Endothelial cell of umbilical vein (primary cell): ENCODE data around the gene HGFAC. TPM values are rescaled to one million over a fixed set of nuclear protein-coding genes. Genes with fewer than 3 reads are reported as not detected.

Source experiments
- BruUV-seq: library from RNA; stranded (reverse); fragments of 400-500 nt; replicated peaks from 2 replicates; lab custom pipeline; 2021; lab: Mats Ljungman, UMichigan
- CTCF ChIA-PET: fragments of 300-600, 350-600 bp; sonication (Branson Sonifier 250); formaldehyde crosslinking; loops from one replicate; lab custom pipeline; 2021; ENCODE audit warnings: antibody characterized with exemption, inconsistent platforms; lab: Charles Lee
- POLR2A ChIA-PET: fragments of 300-600, 350-600 bp; sonication (Branson Sonifier 250); formaldehyde crosslinking; loops from one replicate; lab custom pipeline; 2021; ENCODE audit warnings: antibody characterized with exemption, inconsistent platforms; lab: Charles Lee
- DNase-seq: peaks from one replicate; pipeline ENCODE4 v3.0.0-alpha.2; 2011; ENCODE audit warnings: low read depth, low spot score
- FAIRE-seq: peaks from 2 replicates; lab custom pipeline; 2011; peaks lifted over from hg19 to GRCh38; lab: Jason Lieb, UNC
- H2AFZ ChIP-seq: 2 replicates; pipeline ENCODE4 v1.6.0; 2012; ENCODE audit warnings: low read depth, low read length, control low read depth, inconsistent platforms
- H3K27ac ChIP-seq: 2 replicates; pipeline ENCODE4 v1.5.1; 2011; ENCODE audit warnings: low read depth, mild to moderate bottlenecking, control low read depth, low read length, moderate library complexity; ENCODE audit not compliant: insufficient read depth
- H3K27me3 ChIP-seq, 2 experiments: 2 replicates each; pipeline versions ENCODE4 v1.6.0 to v1.6.1; 2011; ENCODE audit warnings: low read length in 2 of 2, mixed read lengths in 1 of 2; ENCODE audit not compliant: control insufficient read depth in 2 of 2, insufficient read depth in 2 of 2
- H3K36me3 ChIP-seq, 2 experiments: 2 replicates in 1 of 2; 3 replicates in 1 of 2; pipeline ENCODE4 v1.5.1; 2011; ENCODE audit warnings: low read length in 2 of 2, mild to moderate bottlenecking in 1 of 2, moderate library complexity in 1 of 2; ENCODE audit not compliant: control insufficient read depth in 2 of 2, insufficient read depth in 2 of 2; ENCODE audit errors: extremely low read depth in 1 of 2
- H3K4me1 ChIP-seq: 3 replicates; pipeline ENCODE4 v1.5.1; 2011; ENCODE audit warnings: mild to moderate bottlenecking, low read length; ENCODE audit not compliant: control insufficient read depth, insufficient read depth; ENCODE audit errors: extremely low read depth
- H3K4me2 ChIP-seq: 2 replicates; pipeline ENCODE4 v1.6.1; 2011; ENCODE audit warnings: low read length, control low read depth, mixed read lengths; ENCODE audit not compliant: insufficient read depth
- H3K4me3 ChIP-seq, 3 experiments: fragments of 200-600 bp in 1 of 3; sonication (generic), shearing (Covaris generic) in 1 of 3; replicated peaks in 1 of 3; 2 replicates each; pipeline ENCODE4 v1.5.1; 2011 to 2016; ENCODE audit warnings: control low read depth in 3 of 3, low read length in 3 of 3, mild to moderate bottlenecking in 2 of 3, inconsistent platforms in 1 of 3, low read depth in 1 of 3, moderate library complexity in 1 of 3; ENCODE audit not compliant: insufficient read depth in 1 of 3
- H3K79me2 ChIP-seq: 2 replicates; pipeline ENCODE4 v1.6.0; 2012; ENCODE audit warnings: low read length, inconsistent platforms; ENCODE audit not compliant: control insufficient read depth, insufficient read depth
- H3K9ac ChIP-seq: replicated peaks from 2 replicates; pipeline ENCODE3; 2011; ENCODE audit warnings: low read length, control low read depth; ENCODE audit not compliant: insufficient read depth; ENCODE audit errors: extremely low read depth
- H3K9me1 ChIP-seq: replicated peaks from 3 replicates; pipeline ENCODE4 v1.6.0; 2011; ENCODE audit warnings: mild to moderate bottlenecking, low read length; ENCODE audit not compliant: control insufficient read depth, insufficient read depth; ENCODE audit errors: extremely low read depth
- H3K9me3 ChIP-seq: replicated peaks from 2 replicates; pipeline ENCODE4 v1.5.1; 2012; ENCODE audit warnings: low read length, inconsistent platforms; ENCODE audit not compliant: control insufficient read depth, insufficient read depth
- H4K20me1 ChIP-seq: replicated peaks from 2 replicates; pipeline ENCODE3; 2011; ENCODE audit warnings: mild to moderate bottlenecking, low read length; ENCODE audit not compliant: control insufficient read depth, insufficient read depth; ENCODE audit errors: extremely low read depth
- CTCF ChIP-seq, 2 donors: IDR thresholded peaks; 1 replicate in 1 of 2; 2 replicates in 1 of 2; pipeline ENCODE4 v1.5.1; 2011; ENCODE audit warnings: low read length in 2 of 2, mild to moderate bottlenecking in 2 of 2, moderate library complexity in 2 of 2, control low read depth in 1 of 2, inconsistent platforms in 1 of 2, low read depth in 1 of 2; ENCODE audit not compliant: insufficient read depth in 1 of 2; ENCODE audit errors: extremely low read depth in 1 of 2
- EZH2 ChIP-seq: IDR thresholded peaks from 2 replicates; pipeline ENCODE4 v1.6.1; 2012; ENCODE audit warnings: borderline replicate concordance, low read depth, mild to moderate bottlenecking, moderate library complexity, low read length, inconsistent platforms; ENCODE audit not compliant: severe bottlenecking
- FOS ChIP-seq: IDR thresholded peaks from 2 replicates; pipeline ENCODE4 v1.6.1; 2011; ENCODE audit warnings: mild to moderate bottlenecking, low read length, moderate library complexity, borderline replicate concordance; ENCODE audit not compliant: insufficient read depth
- GATA2 ChIP-seq: IDR thresholded peaks from 2 replicates; pipeline ENCODE4 v1.7.0; 2011; ENCODE audit warnings: low read depth, mild to moderate bottlenecking, moderate library complexity, mixed read lengths, low read length; ENCODE audit not compliant: insufficient read length, insufficient read depth
- JUN ChIP-seq: IDR thresholded peaks from 2 replicates; pipeline ENCODE4 v1.6.1; 2011; ENCODE audit warnings: borderline replicate concordance, low read depth; ENCODE audit not compliant: insufficient read length, insufficient read depth
- MYC ChIP-seq: IDR thresholded peaks from one replicate; pipeline ENCODE4 v1.6.1; 2011; ENCODE audit warnings: mild to moderate bottlenecking, low read depth, low read length
- POLR2A ChIP-seq: IDR thresholded peaks from 2 replicates; pipeline ENCODE4 v1.6.1; 2012; ENCODE audit warnings: low read depth, mild to moderate bottlenecking, control low read depth, low read length
- POLR2AphosphoS5 ChIP-seq: IDR thresholded peaks from 2 replicates; pipeline ENCODE4 v1.6.1; 2012; ENCODE audit warnings: low read depth, mild to moderate bottlenecking, control low read depth, low read length, moderate library complexity; ENCODE audit not compliant: insufficient read depth
- dilution Hi-C: fragments of 300-500 bp; cut with MboI; formaldehyde crosslinking; loops from one replicate; pipeline ENCODE4 v1.15.0; 2019; ENCODE audit warnings: low sequenced_read_pairs; ENCODE audit not compliant: extremely low pct_ligation_motif_present
- intact Hi-C: fragments of 100-400 bp; cut with micrococcal nuclease; formaldehyde crosslinking; loops from one replicate; pipeline ENCODE4 v1.10.0; 2022
- polyA plus RNA-seq, 4 experiments: library from polyadenylated mRNA; depleted of rRNA in 3 of 4; stranded (reverse) in 3 of 4; unstranded in 1 of 4; fragments of >200 nt; gene quantifications; 2 replicates each; pipeline versions ENCODE4 v1.2.1 to v1.2.3, GENCODE V29; 2011 to 2012; ENCODE audit warnings: missing spikeins in 1 of 4
- total RNA-seq: library from RNA; stranded (reverse); gene quantifications from 2 replicates; pipeline ENCODE4 v1.2.3, GENCODE V29; 2021
- TF ChIP-seq, protein P1 (sequence below): IDR thresholded peaks from 2 replicates; pipeline ENCODE4 v1.6.1; 2011; ENCODE audit not compliant: insufficient read depth, insufficient read length

HGFAC gene
- total and polyA plus RNA-seq, 2 donors (not counting 3 experiments of a cell fraction or from before 2014, with no cell fraction given), result 0.36 to 0.49 TPM

GRCh38 chr4:3488820-3489219, 47.1 kb downstream of the HGFAC start:
- no peaks in the 10 kb centered on the region for H3K4me1 ChIP-seq

GRCh38 chr4:3489451-3489962, 47.7 kb downstream of the HGFAC start:
- Histone ChIP-seq H3K4me1 (no peaks in the 10 kb centered on the region), H3K9ac (no peak overlapping the region), H3K9me1 (no peaks in the 10 kb centered on the region), H4K20me1 (no peaks in the 10 kb centered on the region), H3K4me3 (no peak overlapping the region), H3K9me3 (no peaks in the 10 kb centered on the region), H3K4me2 (no peak overlapping the region), H2AFZ (no peak overlapping the region), H3K27ac (no peak overlapping the region), H3K79me2 (no peaks in the 10 kb centered on the region), H3K36me3 (no peaks in the 10 kb centered on the region), H3K27me3 (peaks cover 4 to 13% of the 10 kb centered on the region in 2 experiments)
- no TSS peak for BruUV-seq
- TF ChIP-seq POLR2A (no peak), GATA2 (no peak), CTCF (IDR thresholded peaks at IDR 0.05; ENCODE audit: extremely low read depth in 1 of 2, insufficient read depth in 1 of 2, low read depth in 1 of 2, low read length in 2 of 2) (no peak), JUN (no peak), MYC (no peak), FOS (no peak), EZH2 (no peak), POLR2AphosphoS5 (no peak)
- TF ChIP-seq, protein P1, sequence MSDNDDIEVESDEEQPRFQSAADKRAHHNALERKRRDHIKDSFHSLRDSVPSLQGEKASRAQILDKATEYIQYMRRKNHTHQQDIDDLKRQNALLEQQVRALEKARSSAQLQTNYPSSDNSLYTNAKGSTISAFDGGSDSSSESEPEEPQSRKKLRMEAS, result no peak
- DNase-seq, result no peak
- ChIA-PET CTCF (interaction anchor here (1.3 kb wide), 1 partner anchor 9 kb away, joined by 6 read pairs; no protein-coding TSS in a partner anchor), POLR2A (no interaction called here)
- no peak for FAIRE-seq
- intact Hi-C loops, result loop anchor here (10.0 kb wide), 1 partner anchor 455 kb away; no protein-coding TSS in a partner anchor
- dilution Hi-C loops, result no loop called here

More at GRCh38 chr4:3488820-3489219, 47.1 kb downstream of the HGFAC start:
- no peak overlapping the region for H3K4me2 ChIP-seq
- dilution Hi-C loops, result no loop called here
- H3K27ac ChIP-seq, result no peak overlapping the region
- no peaks in the 10 kb centered on the region for H4K20me1 ChIP-seq
- no peak overlapping the region for H3K4me3 ChIP-seq
- intact Hi-C loops, result loop anchor here (10.0 kb wide), 1 partner anchor 456 kb away; no protein-coding TSS in a partner anchor
- H2AFZ ChIP-seq, result no peak overlapping the region
- no peak for TF ChIP-seq JUN
- ChIA-PET CTCF (interaction anchor here (1.3 kb wide), 1 partner anchor 8 kb away, joined by 6 read pairs; no protein-coding TSS in a partner anchor), POLR2A (no interaction called here)
- H3K9me3 ChIP-seq, result no peaks in the 10 kb centered on the region
- H3K36me3 ChIP-seq, result no peaks in the 10 kb centered on the region
- no peak for DNase-seq
- H3K27me3 ChIP-seq, result peaks cover 4 to 19% of the 10 kb centered on the region in 2 experiments
- H3K9me1 ChIP-seq, result no peaks in the 10 kb centered on the region
- no peak for FAIRE-seq
- no peaks in the 10 kb centered on the region for H3K79me2 ChIP-seq
- H3K9ac ChIP-seq, result no peak overlapping the region
- BruUV-seq, result no TSS peak
